NT2/D1 (cell line): ENCODE data around the gene CDNF.

Experiments
- DNase-seq: peaks from one replicate; pipeline ENCODE4 v3.0.0-alpha.2; 2011; ENCODE audit warnings: low read depth, low spot score
- H3K27me3 ChIP-seq: 2 replicates; pipeline ENCODE4 v1.6.0; 2011; ENCODE audit warnings: mild to moderate bottlenecking; ENCODE audit not compliant: insufficient read length, insufficient read depth
- H3K36me3 ChIP-seq: 2 replicates; pipeline ENCODE4 v1.6.1; 2011; ENCODE audit warnings: mild to moderate bottlenecking, low read length, mixed read lengths; ENCODE audit not compliant: insufficient read depth, insufficient read length
- H3K4me1 ChIP-seq: 2 replicates; pipeline ENCODE4 v1.5.1; 2011; ENCODE audit not compliant: insufficient read depth, insufficient read length
- H3K4me3 ChIP-seq: 2 replicates; pipeline ENCODE4 v1.5.1; 2011; ENCODE audit warnings: low read depth; ENCODE audit not compliant: insufficient read length
- H3K9ac ChIP-seq: 2 replicates; pipeline ENCODE4 v1.6.0; 2011; ENCODE audit warnings: low read depth; ENCODE audit not compliant: insufficient read length
- H3K9me3 ChIP-seq: 2 replicates; pipeline ENCODE4 v1.5.1; 2011; ENCODE audit warnings: mild to moderate bottlenecking, low read length; ENCODE audit not compliant: insufficient read depth
- SUZ12 ChIP-seq: IDR thresholded peaks from 2 replicates; pipeline ENCODE4 v1.6.1; 2011; ENCODE audit not compliant: insufficient read length, insufficient read depth; ENCODE audit errors: extremely low read depth
- YY1 ChIP-seq: IDR thresholded peaks from 2 replicates; pipeline ENCODE4 v1.6.1; 2011; ENCODE audit not compliant: insufficient read length, insufficient read depth
- ZNF274 ChIP-seq: IDR thresholded peaks from 2 replicates; pipeline ENCODE4 v1.6.1; 2011; ENCODE audit warnings: mild to moderate bottlenecking, low read depth, low read length

CDNF gene

GRCh38 chr10:14806318-14806717, 31.5 kb downstream of the CDNF start:
- Histone ChIP-seq H3K27me3 (no peaks in the 10 kb centered on the region), H3K36me3 (no peaks in the 10 kb centered on the region), H3K4me1 (no peaks in the 10 kb centered on the region), H3K9me3 (no peaks in the 10 kb centered on the region), H3K9ac (no peak overlapping the region), H3K4me3 (no peak overlapping the region)
- TF ChIP-seq YY1 (no peak), ZNF274 (no peak), SUZ12 (no peak)
- no peak for DNase-seq

DNA sequence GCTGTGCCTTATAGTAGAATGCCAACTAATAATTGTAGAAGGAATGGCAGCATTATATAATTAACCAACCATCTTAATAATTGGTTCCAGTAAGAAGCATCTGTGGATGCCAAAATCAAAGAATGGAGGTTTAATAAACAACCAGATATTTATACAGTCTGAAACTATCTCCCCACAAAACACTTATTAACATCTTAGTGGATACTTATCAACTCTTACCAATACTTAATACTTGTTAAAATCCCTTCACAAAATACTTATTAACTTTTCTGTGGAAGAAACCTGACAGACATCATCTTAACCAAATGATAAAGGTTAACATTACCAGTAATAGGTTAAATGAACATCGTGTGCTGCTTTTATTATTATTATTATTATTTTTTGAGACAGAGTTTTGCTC, 34.0 kb downstream of the CDNF start:
- no peak overlapping the region for H3K9ac ChIP-seq
- TF ChIP-seq SUZ12, result no peak
- no peak for TF ChIP-seq ZNF274
- TF ChIP-seq YY1, result no peak
- no peaks in the 10 kb centered on the region for H3K4me1 ChIP-seq
- no peaks in the 10 kb centered on the region for H3K9me3 ChIP-seq
- H3K27me3 ChIP-seq, result no peaks in the 10 kb centered on the region
- no peak overlapping the region for H3K4me3 ChIP-seq
- no peak for DNase-seq
- no peaks in the 10 kb centered on the region for H3K36me3 ChIP-seq

- Histone ChIP-seq H3K4me1 (no peaks in the 10 kb centered on the region), H3K9me3 (no peaks in the 10 kb centered on the region), H3K4me3 (no peak overlapping the region), H3K27me3 (no peaks in the 10 kb centered on the region), H3K36me3 (no peaks in the 10 kb centered on the region), H3K9ac (no peak overlapping the region)
- TF ChIP-seq YY1 (no peak), ZNF274 (no peak), SUZ12 (no peak)
- DNase-seq, result no peak
Measured at GRCh38 chr10:14801723-14802122, 36.1 kb downstream of the CDNF start.

DNA sequence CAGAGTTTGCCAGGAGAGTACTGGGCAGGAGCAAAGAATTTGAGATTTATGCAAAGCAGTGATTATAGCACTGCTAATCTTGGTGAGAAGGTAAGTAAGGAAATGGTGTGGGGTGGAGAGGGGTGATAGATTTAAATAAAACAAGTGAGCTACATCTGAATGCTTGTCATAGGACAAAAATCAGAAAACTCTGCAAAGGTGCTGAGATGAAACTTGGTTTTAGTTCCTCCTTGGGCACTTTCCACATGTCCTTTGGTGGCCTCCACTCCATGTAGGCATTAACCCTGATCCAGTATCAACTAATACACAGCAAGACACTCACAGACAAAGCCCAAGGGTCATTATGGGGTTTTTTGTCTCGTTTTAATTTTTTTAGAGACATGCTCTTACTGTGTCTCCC, 37.4 kb downstream of the CDNF start:
- no peaks in the 10 kb centered on the region for H3K36me3 ChIP-seq
- TF ChIP-seq ZNF274, result no peak
- TF ChIP-seq SUZ12, result no peak
- no peak for TF ChIP-seq YY1
- H3K4me1 ChIP-seq, result no peaks in the 10 kb centered on the region
- no peak overlapping the region for H3K9ac ChIP-seq
- H3K9me3 ChIP-seq, result no peaks in the 10 kb centered on the region
- H3K27me3 ChIP-seq, result no peaks in the 10 kb centered on the region
- no peak overlapping the region for H3K4me3 ChIP-seq
- DNase-seq, result no peak

DNA sequence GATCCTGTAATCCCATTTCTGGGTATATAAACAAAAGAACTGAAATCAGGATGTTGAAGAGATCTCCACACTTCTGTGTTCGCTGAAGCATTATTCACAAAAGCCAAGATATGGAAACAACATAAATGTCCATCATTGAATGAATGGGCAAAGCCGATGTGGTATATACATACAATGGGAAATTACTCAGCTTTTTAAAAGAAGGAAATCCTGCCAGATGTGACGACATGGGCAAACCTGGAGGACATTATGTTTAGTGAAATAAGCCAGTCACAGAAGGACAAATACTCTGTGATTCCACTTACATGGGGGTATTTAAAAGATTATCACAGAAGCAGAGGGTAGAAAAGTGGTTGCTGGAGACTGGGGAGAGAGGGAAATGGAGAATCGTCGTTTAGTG, 39.2 kb downstream of the CDNF start:
- Histone ChIP-seq H3K36me3 (no peaks in the 10 kb centered on the region), H3K27me3 (no peaks in the 10 kb centered on the region), H3K4me3 (no peak overlapping the region), H3K9me3 (no peaks in the 10 kb centered on the region), H3K4me1 (no peaks in the 10 kb centered on the region), H3K9ac (no peak overlapping the region)
- no peak for DNase-seq
- TF ChIP-seq SUZ12 (no peak), ZNF274 (no peak), YY1 (no peak)

DNA sequence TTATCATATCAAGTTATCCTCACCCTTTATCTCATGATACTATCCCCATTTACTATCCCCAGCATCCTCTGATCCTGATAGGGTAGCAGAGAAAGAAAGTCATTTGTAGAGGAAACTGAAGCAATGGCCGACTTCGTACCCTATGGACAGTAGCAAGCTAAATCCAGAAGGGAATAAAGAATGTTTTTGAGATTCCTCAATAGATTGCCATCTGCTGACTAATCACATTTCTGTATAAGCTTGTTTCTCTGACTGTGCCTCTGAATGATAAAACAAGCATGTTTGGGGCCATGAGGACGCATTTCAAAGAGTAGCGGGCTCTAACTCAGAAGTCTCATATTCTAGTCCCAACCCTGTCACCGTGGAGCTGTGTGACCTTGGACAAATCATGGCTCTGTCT, 49.9 kb downstream of the CDNF start:
- Histone ChIP-seq H3K9me3 (no peaks in the 10 kb centered on the region), H3K4me1 (no peaks in the 10 kb centered on the region), H3K36me3 (no peaks in the 10 kb centered on the region), H3K4me3 (no peak overlapping the region), H3K9ac (no peak overlapping the region), H3K27me3 (no peaks in the 10 kb centered on the region)
- TF ChIP-seq ZNF274 (no peak), YY1 (no peak), SUZ12 (no peak)
- no peak for DNase-seq

GRCh38 chr10:14784459-14785055, 53.3 kb downstream of the CDNF start:
- Histone ChIP-seq H3K9ac (no peak overlapping the region), H3K4me1 (peaks cover 3% of the 10 kb centered on the region), H3K36me3 (no peaks in the 10 kb centered on the region), H3K27me3 (no peaks in the 10 kb centered on the region), H3K9me3 (no peaks in the 10 kb centered on the region), H3K4me3 (no peak overlapping the region)
- no peak for TF ChIP-seq SUZ12
- no peak for DNase-seq
